HCT116 (cell line): ENCODE data around the gene SHOC2.

Experiments used
- CTCF ChIP-seq, 3 experiments: fragments of 200-600 bp in 1 of 3; sonication (generic) in 1 of 3; IDR thresholded peaks in 2 of 3; conservative IDR thresholded peaks in 1 of 3; 2 replicates each; pipeline ENCODE4 v1.5.1; 2012 to 2017; ENCODE audit warnings: low read depth in 2 of 3, low read length in 2 of 3, antibody characterized with exemption in 1 of 3, borderline replicate concordance in 1 of 3, control low read depth in 1 of 3, mild to moderate bottlenecking in 1 of 3, mixed read lengths in 1 of 3, mixed run types in 1 of 3, moderate library complexity in 1 of 3; ENCODE audit not compliant: insufficient read depth in 1 of 3
- POLR2AphosphoS5 ChIP-seq: IDR thresholded peaks from 2 replicates; pipeline ENCODE4 v1.6.1; 2011; ENCODE audit warnings: mild to moderate bottlenecking, low read depth, low read length, moderate library complexity

GRCh38 chr10:111057006-111057405 is 137.6 kb downstream of the SHOC2 start:
- TF ChIP-seq POLR2AphosphoS5 (no peak), CTCF (IDR thresholded peaks at IDR 0.05 in 2 of 3, conservative IDR thresholded peaks at IDR 0.05 in 1 of 3; ENCODE audit: borderline replicate concordance in 1 of 3, insufficient read depth in 1 of 3, low read depth in 2 of 3, low read length in 2 of 3) (no peak)
